ENCODE measurements around the gene ADAM12. TPM values are rescaled to one million over a fixed set of nuclear protein-coding genes. Genes with fewer than 3 reads are reported as not detected.

ADAM12 gene
- total and polyA plus RNA-seq, 4 donors: 0.03 to 0.33 (median 0.19) TPM

GRCh38 chr10:126405239-126405775 is 17.0 kb upstream of the ADAM12 start:
- peaks cover 0 to 3% (median 0%) of the 10 kb centered on the region in 4 donors for H3K4me1 ChIP-seq (ENCODE audit: control insufficient read depth in 4 of 4, insufficient read depth in 4 of 4, low read length in 3 of 4)
- peaks cover 0 to 3% (median 0%) of the 10 kb centered on the region in 4 donors for H3K27me3 ChIP-seq (ENCODE audit: control insufficient read depth in 4 of 4, insufficient read depth in 4 of 4, low read length in 3 of 4)
- no peaks in the 10 kb centered on the region for H3K9me3 ChIP-seq (ENCODE audit: control insufficient read depth in 4 of 4, low read length in 3 of 4)
- no peak overlapping the region for H3K4me3 ChIP-seq (ENCODE audit: low read depth in 1 of 3, low read length in 3 of 3)
- no peak for TF ChIP-seq HNF4A (conservative IDR thresholded peaks at IDR 0.05)
- no peak for DNase-seq (ENCODE audit: low spot score)
- H3K36me3 ChIP-seq (ENCODE audit: control insufficient read depth in 4 of 4, insufficient read depth in 3 of 4, low read depth in 1 of 4, low read length in 3 of 4): no peaks in the 10 kb centered on the region
- 77% methylated on average over 6 of the region's 6 CpGs for WGBS
- no peak overlapping the region for H3K27ac ChIP-seq (ENCODE audit: low read depth in 1 of 2, low read length in 2 of 2)
- no peak overlapping the region for H3K9ac ChIP-seq (ENCODE audit: low read depth in 1 of 2, low read length in 2 of 2)

- Histone ChIP-seq H3K36me3 (ENCODE audit: control insufficient read depth in 4 of 4, insufficient read depth in 3 of 4, low read depth in 1 of 4, low read length in 3 of 4) (no peaks in the 10 kb centered on the region), H3K9me3 (ENCODE audit: control insufficient read depth in 4 of 4, low read length in 3 of 4) (no peaks in the 10 kb centered on the region), H3K27ac (ENCODE audit: low read depth in 1 of 2, low read length in 2 of 2) (no peak overlapping the region), H3K27me3 (ENCODE audit: control insufficient read depth in 4 of 4, insufficient read depth in 4 of 4, low read length in 3 of 4) (peaks cover 0 to 5% (median 1%) of the 10 kb centered on the region in 4 donors), H3K9ac (ENCODE audit: low read depth in 1 of 2, low read length in 2 of 2) (no peak overlapping the region), H3K4me1 (ENCODE audit: control insufficient read depth in 4 of 4, insufficient read depth in 4 of 4, low read length in 3 of 4) (peaks cover 0 to 3% (median 0%) of the 10 kb centered on the region in 4 donors), H3K4me3 (ENCODE audit: low read depth in 1 of 3, low read length in 3 of 3) (no peak overlapping the region)
- no peak for TF ChIP-seq GABPA (IDR thresholded peaks at IDR 0.05 in 1 of 2, conservative IDR thresholded peaks at IDR 0.05 in 1 of 2)
- TF ChIP-seq EGR1 (IDR thresholded peaks at IDR 0.05; ENCODE audit: low read depth in 2 of 2): no peak
- no peak for DNase-seq (ENCODE audit: low spot score)
- WGBS: 53% methylated on average over 7 of the region's 7 CpGs
Measured at GRCh38 chr10:126402721-126403695, 14.7 kb upstream of the ADAM12 start.

GRCh38 chr10:126400641-126401040 is 12.4 kb upstream of the ADAM12 start:
- Histone ChIP-seq H3K9ac (ENCODE audit: low read depth in 1 of 2, low read length in 2 of 2) (no peak overlapping the region), H3K27me3 (ENCODE audit: control insufficient read depth in 4 of 4, insufficient read depth in 4 of 4, low read length in 3 of 4) (peaks cover 0 to 5% (median 1%) of the 10 kb centered on the region in 4 donors), H3K4me3 (ENCODE audit: low read depth in 1 of 3, low read length in 3 of 3) (no peak overlapping the region), H3K9me3 (ENCODE audit: control insufficient read depth in 4 of 4, low read length in 3 of 4) (no peaks in the 10 kb centered on the region), H3K27ac (ENCODE audit: low read depth in 1 of 2, low read length in 2 of 2) (no peak overlapping the region), H3K36me3 (ENCODE audit: control insufficient read depth in 4 of 4, insufficient read depth in 3 of 4, low read depth in 1 of 4, low read length in 3 of 4) (no peaks in the 10 kb centered on the region), H3K4me1 (ENCODE audit: control insufficient read depth in 4 of 4, insufficient read depth in 4 of 4, low read length in 3 of 4) (peaks cover 0 to 3% (median 0%) of the 10 kb centered on the region in 4 donors)
- TF ChIP-seq JUND (IDR thresholded peaks at IDR 0.05) (no peak), ZBTB33 (IDR thresholded peaks at IDR 0.05) (no peak), FOXA1 (IDR thresholded peaks at IDR 0.05) (no peak), FOXA2 (IDR thresholded peaks at IDR 0.05) (no peak), TAF1 (conservative IDR thresholded peaks at IDR 0.05) (no peak), NR2F2 (IDR thresholded peaks at IDR 0.05) (no peak), GABPA (IDR thresholded peaks at IDR 0.05 in 1 of 2, conservative IDR thresholded peaks at IDR 0.05 in 1 of 2) (no peak), CTCF (IDR thresholded peaks at IDR 0.05; ENCODE audit: low read depth, low read length, missing input control) (no peak), SP1 (IDR thresholded peaks at IDR 0.05) (no peak), RAD21 (IDR thresholded peaks at IDR 0.05) (no peak), MAX (IDR thresholded peaks at IDR 0.05) (no peak), ATF3 (IDR thresholded peaks at IDR 0.05) (no peak), RXRA (IDR thresholded peaks at IDR 0.05) (no peak)
- 78% methylated on average over 4 of the region's 4 CpGs for WGBS
- no peak for DNase-seq (ENCODE audit: low spot score)

Data from liver (tissue), 9 donors.